ENCODE measurements around the gene RFX1. TPM values are rescaled to one million over a fixed set of nuclear protein-coding genes. Genes with fewer than 3 reads are reported as not detected.
A peak's percentile ranks its signal among the peaks of the same experiment; 100 is the strongest.

Gene RFX1
- total RNA-seq, 2 experiments from 2014 or later: 4.4 to 17.4 TPM

DNA sequence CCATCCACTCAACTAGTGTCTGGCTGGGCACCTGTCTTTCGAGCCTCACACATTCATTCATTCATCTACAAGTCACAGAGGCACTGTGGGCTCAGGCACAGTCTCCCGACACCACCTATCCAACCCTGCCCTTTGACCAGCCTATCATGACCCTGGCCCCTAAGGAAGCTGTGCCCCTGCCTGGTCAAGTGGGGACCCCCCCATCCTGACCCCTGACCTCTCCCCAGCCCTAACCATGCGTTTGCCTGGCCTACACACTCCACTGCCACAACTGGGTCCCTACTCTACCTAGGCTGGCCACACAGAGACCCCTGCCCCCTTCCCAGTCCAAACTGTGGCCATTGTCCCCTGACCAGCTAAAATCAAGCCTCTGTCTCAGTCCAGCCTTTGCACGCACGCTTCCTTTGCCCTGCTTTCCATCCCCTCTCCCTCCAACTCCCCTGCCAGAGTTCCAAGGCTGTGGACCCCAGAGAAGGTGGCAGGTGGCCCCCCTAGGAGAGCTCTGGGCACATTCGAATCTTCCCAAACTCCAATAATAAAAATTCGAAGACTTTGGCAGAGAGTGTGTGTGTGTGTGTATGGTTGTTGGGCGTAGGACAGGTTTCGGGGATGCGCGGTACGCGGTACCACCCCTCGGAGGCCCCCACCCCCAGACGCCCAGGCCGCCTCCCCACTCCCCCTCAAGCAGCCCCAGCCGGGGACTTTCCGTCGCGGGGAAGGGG lies 25.0 kb upstream of the RFX1 start:
- H3K9me3 ChIP-seq (ENCODE audit: low read length): no peaks in the 10 kb centered on the region
- H4K20me1 ChIP-seq (ENCODE audit: insufficient read depth, low read length): no peaks in the 10 kb centered on the region
- H3K4me2 ChIP-seq (ENCODE audit: low read length): peak overlapping the region; percentile 75
- H3K9me2 ChIP-seq (ENCODE audit: insufficient read depth, low read length): no peaks in the 10 kb centered on the region
- H3K4me1 ChIP-seq (ENCODE audit: insufficient read depth, low read length, poor library complexity, severe bottlenecking): peaks cover 14% of the 10 kb centered on the region
- H2AFZ ChIP-seq (ENCODE audit: low read length): peak overlapping the region; percentile 68; the same call in 1 of the 2 replicates
- POLR2A ChIA-PET: interaction anchor here (0.7 to 1.4 kb wide), 5 partner anchors 10 to 149 kb away, joined by 3 to 7 read pairs (median 3); no protein-coding TSS in a partner anchor
- no peak for DNase-seq (ENCODE audit: low spot score)
- CTCF ChIA-PET (ENCODE audit: unreplicated experiment): interaction anchor here (0.7 to 1.4 kb wide), 2 partner anchors 9 to 27 kb away, joined by 3 to 4 read pairs; no protein-coding TSS in a partner anchor
- H3K79me2 ChIP-seq (ENCODE audit: insufficient read depth, low read depth, low read length): no peaks in the 10 kb centered on the region
- peak overlapping the region; percentile 45 for H3K27ac ChIP-seq (ENCODE audit: low read depth, low read length, poor library complexity, severe bottlenecking)
- peak overlapping the region; percentile 71 for H3K4me3 ChIP-seq (ENCODE audit: low read depth, low read length, poor library complexity, severe bottlenecking)
- TF ChIP-seq CTCF (conservative IDR thresholded peaks at IDR 0.05; ENCODE audit: low read length) (no peak), EZH2phosphoT487 (IDR thresholded peaks at IDR 0.05; ENCODE audit: borderline replicate concordance, low read depth, low read length) (no peak)
- intact Hi-C loops (cut with micrococcal nuclease; ENCODE audit: unreplicated experiment): loop anchor here (5.0 kb wide), 2 partner anchors 79 to 129 kb away; partner anchors contain the start of gene DCAF15
- no peaks in the 10 kb centered on the region for H3K36me3 ChIP-seq (ENCODE audit: insufficient read depth, low read length)
- no TSS peak for BruUV-seq (replicated peaks)

DNA sequence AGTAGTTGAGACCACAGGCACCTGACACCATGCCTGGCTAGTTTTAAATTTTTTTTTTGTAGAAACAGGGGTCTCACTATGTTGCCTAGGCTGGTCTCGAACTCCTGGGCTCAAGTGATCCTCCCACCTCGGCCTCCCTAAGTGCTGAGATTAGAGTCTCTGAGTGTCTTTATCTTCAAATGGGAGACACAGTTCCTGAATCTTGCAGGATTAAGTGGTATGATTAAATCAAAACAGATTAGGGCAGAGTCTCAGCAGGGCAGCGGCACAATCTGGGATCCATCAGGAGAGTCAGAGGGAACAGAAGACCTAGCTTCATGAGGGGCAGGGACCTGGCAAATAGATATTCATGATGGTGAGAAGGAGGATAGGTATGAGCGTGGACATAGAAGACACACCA lies 22.8 kb upstream of the RFX1 start:
- no peaks in the 10 kb centered on the region for H3K79me2 ChIP-seq (ENCODE audit: insufficient read depth, low read depth, low read length)
- POLR2A ChIA-PET: interaction anchor here (0.7 to 0.8 kb wide), 2 partner anchors 10 to 281 kb away, joined by 3 to 4 read pairs; a partner anchor contains a TSS

More for the DNA sequence above, 22.8 kb upstream of the RFX1 start:
- Histone ChIP-seq H3K9me2 (ENCODE audit: insufficient read depth, low read length) (no peaks in the 10 kb centered on the region), H3K27ac (ENCODE audit: low read depth, low read length, poor library complexity, severe bottlenecking) (no peak overlapping the region), H3K4me3 (ENCODE audit: low read depth, low read length, poor library complexity, severe bottlenecking) (no peak overlapping the region), H2AFZ (ENCODE audit: low read length) (no peak overlapping the region), H3K4me2 (ENCODE audit: low read length) (no peak overlapping the region), H4K20me1 (ENCODE audit: insufficient read depth, low read length) (no peaks in the 10 kb centered on the region), H3K36me3 (ENCODE audit: insufficient read depth, low read length) (no peaks in the 10 kb centered on the region), H3K9me3 (ENCODE audit: low read length) (no peaks in the 10 kb centered on the region), H3K4me1 (ENCODE audit: insufficient read depth, low read length, poor library complexity, severe bottlenecking) (peaks cover 15% of the 10 kb centered on the region)
- TF ChIP-seq EZH2phosphoT487 (IDR thresholded peaks at IDR 0.05; ENCODE audit: borderline replicate concordance, low read depth, low read length) (no peak), CTCF (conservative IDR thresholded peaks at IDR 0.05; ENCODE audit: low read length) (no peak)
- no peak for DNase-seq (ENCODE audit: low spot score)
- intact Hi-C loops (cut with micrococcal nuclease; ENCODE audit: unreplicated experiment): no loop called here
- CTCF ChIA-PET (ENCODE audit: unreplicated experiment): no interaction called here
- BruUV-seq (replicated peaks): no TSS peak

All from OCI-LY7 (cell line).